ENCODE data around the gene TMEM9.

TMEM9 gene

DNA sequence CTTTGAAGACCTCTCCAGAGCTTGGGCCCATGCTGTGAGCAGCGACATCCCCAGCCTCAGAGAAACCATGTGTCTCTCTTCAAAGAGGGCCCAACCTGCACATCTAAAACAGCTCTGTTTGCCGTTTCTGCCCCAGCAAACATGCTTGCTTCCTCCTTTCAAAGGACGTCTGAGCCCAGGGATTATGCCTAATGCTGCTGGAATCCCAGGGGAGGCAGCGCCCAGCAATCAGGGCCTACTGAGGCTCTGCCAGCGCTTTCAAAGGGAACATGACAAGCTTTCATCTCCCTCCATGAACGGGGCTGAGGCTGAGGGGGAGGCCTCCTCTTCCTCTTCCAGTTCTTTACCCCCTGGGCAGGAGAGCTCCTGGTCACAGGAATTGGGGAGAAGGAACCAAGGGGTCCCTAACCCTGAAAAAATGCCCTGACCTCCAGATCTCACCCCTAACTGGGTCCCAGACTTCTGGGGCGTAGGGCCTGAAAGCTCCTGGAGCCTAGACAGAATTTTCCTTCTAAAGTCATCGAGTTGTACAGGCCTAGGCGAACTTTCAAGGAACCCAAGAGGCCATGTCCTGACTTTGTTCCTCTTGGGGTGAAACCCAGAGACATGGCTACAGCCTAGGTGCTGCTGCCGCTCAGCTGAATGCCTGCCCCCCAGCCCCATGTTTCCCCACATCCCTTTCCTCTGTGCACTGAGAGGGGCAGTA, 13.9 kb downstream of the TMEM9 start:
- DNase-seq (ENCODE audit: low spot score) = no peak
- in situ Hi-C loops (cut with MboI; ENCODE audit: low sequenced_read_pairs, unreplicated experiment) = no loop called here
- no peak for TF ChIP-seq CTCF (IDR thresholded peaks at IDR 0.05; ENCODE audit: borderline replicate concordance, control extremely low read depth, extremely low read depth, insufficient read depth, missing control alignments)

- in situ Hi-C loops (cut with MboI; ENCODE audit: low sequenced_read_pairs, unreplicated experiment) = no loop called here
- no peak for DNase-seq (ENCODE audit: low spot score)
- TF ChIP-seq CTCF (IDR thresholded peaks at IDR 0.05; ENCODE audit: borderline replicate concordance, control extremely low read depth, extremely low read depth, insufficient read depth, missing control alignments) = no peak
These were observed 14.5 kb downstream of the TMEM9 start for GRCh38 chr1:201139756-201140155.

DNA sequence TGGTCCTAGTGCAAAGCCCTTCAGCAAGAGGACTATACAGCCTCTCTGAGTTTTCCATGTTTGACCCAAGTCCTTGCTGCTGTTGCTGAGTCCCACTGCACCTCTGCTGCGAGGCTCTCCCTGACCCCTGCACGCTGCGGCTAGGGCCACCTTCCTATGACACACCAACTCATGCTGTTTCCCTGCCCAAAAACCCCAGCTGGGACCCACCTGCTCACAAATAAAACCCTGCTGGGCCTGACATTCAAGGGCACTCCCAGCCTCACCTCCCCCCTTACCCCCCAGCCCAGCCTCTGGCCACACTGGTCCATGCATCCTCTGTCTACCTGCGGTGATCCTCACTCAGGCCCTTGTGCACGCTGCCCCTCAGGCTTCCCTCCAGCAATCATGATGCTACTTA, 15.0 kb downstream of the TMEM9 start:
- DNase-seq (ENCODE audit: low spot score) = no peak
- in situ Hi-C loops (cut with MboI; ENCODE audit: low sequenced_read_pairs, unreplicated experiment) = no loop called here
- TF ChIP-seq CTCF (IDR thresholded peaks at IDR 0.05; ENCODE audit: borderline replicate concordance, control extremely low read depth, extremely low read depth, insufficient read depth, missing control alignments) = no peak

DNA sequence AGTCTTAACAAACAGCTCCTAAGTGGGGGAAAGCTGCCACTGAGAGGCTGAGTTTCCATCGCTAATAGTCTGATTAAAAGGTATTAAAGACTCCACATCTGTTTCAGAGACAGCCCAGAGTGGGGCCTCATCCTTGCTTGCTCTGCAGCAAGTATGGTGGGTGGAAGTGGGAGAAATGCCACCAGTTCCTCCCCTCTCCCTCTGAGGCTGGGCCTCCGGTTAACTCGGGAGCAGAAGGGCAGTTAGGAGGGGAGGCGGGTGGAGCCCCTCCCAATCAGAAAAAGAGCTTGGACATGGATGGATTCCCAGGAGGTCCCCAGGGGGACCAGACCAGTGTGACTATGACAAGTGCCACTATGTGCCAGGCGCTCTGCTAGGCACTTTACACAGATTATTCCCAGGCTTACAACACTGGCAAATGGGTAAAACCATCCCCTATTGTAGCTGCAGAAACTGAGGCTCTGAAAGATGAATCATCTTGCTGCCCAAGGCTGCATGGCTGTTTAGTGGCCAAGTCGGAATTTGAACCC, 15.9 kb downstream of the TMEM9 start:
- in situ Hi-C loops (cut with MboI; ENCODE audit: low sequenced_read_pairs, unreplicated experiment) = no loop called here
- DNase-seq (ENCODE audit: low spot score) = no peak
- TF ChIP-seq CTCF (IDR thresholded peaks at IDR 0.05; ENCODE audit: borderline replicate concordance, control extremely low read depth, extremely low read depth, insufficient read depth, missing control alignments) = no peak

- no peak for DNase-seq (ENCODE audit: low spot score)
- in situ Hi-C loops (cut with MboI; ENCODE audit: low sequenced_read_pairs, unreplicated experiment) = no loop called here
- TF ChIP-seq CTCF (IDR thresholded peaks at IDR 0.05; ENCODE audit: borderline replicate concordance, control extremely low read depth, extremely low read depth, insufficient read depth, missing control alignments) = no peak
These were observed 16.5 kb downstream of the TMEM9 start for GRCh38 chr1:201137579-201138310.

DNA sequence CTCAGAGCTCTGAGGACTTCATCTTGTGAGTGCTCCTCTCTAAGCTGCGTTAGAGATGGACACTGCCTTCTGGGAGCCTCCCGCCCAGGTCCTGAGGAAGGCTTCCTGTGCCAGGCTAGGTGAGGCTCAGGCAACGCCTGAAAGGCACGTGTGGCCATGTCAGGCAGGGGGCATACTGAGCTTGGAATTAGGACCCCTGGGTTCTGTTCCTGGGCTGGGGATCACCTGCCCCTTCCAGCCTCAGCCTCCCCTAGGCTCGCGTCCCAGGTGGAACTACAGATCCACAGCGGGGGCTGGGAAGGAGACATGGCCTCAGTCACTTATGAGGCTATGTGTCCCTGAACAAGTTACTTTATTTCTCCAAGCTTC, 17.3 kb downstream of the TMEM9 start:
- DNase-seq (ENCODE audit: low spot score) = no peak
- in situ Hi-C loops (cut with MboI; ENCODE audit: low sequenced_read_pairs, unreplicated experiment) = no loop called here
- TF ChIP-seq CTCF (IDR thresholded peaks at IDR 0.05; ENCODE audit: borderline replicate concordance, control extremely low read depth, extremely low read depth, insufficient read depth, missing control alignments) = no peak
